SK-N-SH treated with all-trans-retinoic acid at 6 μM for 48 hours (cell line): ENCODE results near the gene PDGFB.

Experiments used
- ATAC-seq: fragments of 200-7000 bp; cut with Tn5 transposase; 3 replicates; pipeline ENCODE4 v1.9.1; 2020; ENCODE audit warnings: mild to moderate bottlenecking, moderate library complexity
- ARNTL ChIP-seq: fragments of 450-650 bp; formaldehyde crosslinking; IDR thresholded peaks from 2 replicates; pipeline ENCODE4 v1.5.0; 2020; ENCODE audit warnings: low read depth, mild to moderate bottlenecking, moderate library complexity, borderline replicate concordance
- CSDC2 ChIP-seq: fragments of 250-450 bp; sonication (Bioruptor Pico); IDR thresholded peaks from 2 replicates; pipeline ENCODE4 v1.5.0; 2020; ENCODE audit warnings: mild to moderate bottlenecking, moderate library complexity
- ESRRG ChIP-seq: fragments of 250-450 bp; sonication (Bioruptor Pico); IDR thresholded peaks from 2 replicates; pipeline ENCODE4 v1.6.1; 2021; ENCODE audit warnings: mild to moderate bottlenecking
- ISL1 ChIP-seq: fragments of 250-450 bp; sonication (Bioruptor Pico); IDR thresholded peaks from 2 replicates; pipeline ENCODE4 v2.1.2; 2022; ENCODE audit warnings: mild to moderate bottlenecking, moderate library complexity
- PPARA ChIP-seq: fragments of 250-450 bp; sonication (Bioruptor Pico); IDR thresholded peaks from 2 replicates; pipeline ENCODE4 v1.5.0; 2020; ENCODE audit warnings: mild to moderate bottlenecking, borderline replicate concordance
- TCF4 ChIP-seq: fragments of 250-450 bp; sonication (Bioruptor Pico); IDR thresholded peaks from 2 replicates; pipeline ENCODE4 v1.8.0; 2021; ENCODE audit warnings: mild to moderate bottlenecking, moderate library complexity, borderline replicate concordance
- ZFP3 ChIP-seq: fragments of 250-450 bp; sonication (Bioruptor Pico); IDR thresholded peaks from 2 replicates; pipeline ENCODE4 v1.5.0; 2020; ENCODE audit warnings: mild to moderate bottlenecking, moderate library complexity
- ZFP30 ChIP-seq: fragments of 450-650 bp; formaldehyde crosslinking; IDR thresholded peaks from 2 replicates; pipeline ENCODE4 v1.5.0; 2022; ENCODE audit warnings: mild to moderate bottlenecking, moderate library complexity
- ZNF565 ChIP-seq: fragments of 450-650 bp; formaldehyde crosslinking; conservative IDR thresholded peaks from 2 replicates; pipeline ENCODE4 v1.5.0; 2020; ENCODE audit warnings: low read depth, mild to moderate bottlenecking, moderate library complexity
- ZNF8 ChIP-seq: fragments of 450-650 bp; formaldehyde crosslinking; IDR thresholded peaks from 2 replicates; pipeline ENCODE4 v1.5.0; 2020; ENCODE audit warnings: mild to moderate bottlenecking, moderate library complexity
- TF ChIP-seq, protein P1 (sequence below): fragments of 250-450 bp; sonication (Bioruptor Pico); IDR thresholded peaks from 2 replicates; pipeline ENCODE4 v1.8.0; 2021; ENCODE audit warnings: low read depth, mild to moderate bottlenecking, moderate library complexity, borderline replicate concordance
- TF ChIP-seq, protein P2 (sequence below): fragments of 250-450 bp; sonication (Bioruptor Pico); IDR thresholded peaks from 2 replicates; pipeline ENCODE4 v1.8.0; 2020; ENCODE audit warnings: mild to moderate bottlenecking, moderate library complexity, borderline replicate concordance
- TF ChIP-seq, protein P3 (sequence below): fragments of 250-450 bp; sonication (Bioruptor Pico); IDR thresholded peaks from 2 replicates; pipeline ENCODE4 v1.5.1; 2020; ENCODE audit warnings: low read depth, mild to moderate bottlenecking, moderate library complexity
- TF ChIP-seq, protein P4 (sequence below): fragments of 250-450 bp; sonication (Bioruptor Pico); IDR thresholded peaks from 2 replicates; pipeline ENCODE4 v1.5.0; 2020; ENCODE audit warnings: mild to moderate bottlenecking, moderate library complexity

PDGFB gene

DNA sequence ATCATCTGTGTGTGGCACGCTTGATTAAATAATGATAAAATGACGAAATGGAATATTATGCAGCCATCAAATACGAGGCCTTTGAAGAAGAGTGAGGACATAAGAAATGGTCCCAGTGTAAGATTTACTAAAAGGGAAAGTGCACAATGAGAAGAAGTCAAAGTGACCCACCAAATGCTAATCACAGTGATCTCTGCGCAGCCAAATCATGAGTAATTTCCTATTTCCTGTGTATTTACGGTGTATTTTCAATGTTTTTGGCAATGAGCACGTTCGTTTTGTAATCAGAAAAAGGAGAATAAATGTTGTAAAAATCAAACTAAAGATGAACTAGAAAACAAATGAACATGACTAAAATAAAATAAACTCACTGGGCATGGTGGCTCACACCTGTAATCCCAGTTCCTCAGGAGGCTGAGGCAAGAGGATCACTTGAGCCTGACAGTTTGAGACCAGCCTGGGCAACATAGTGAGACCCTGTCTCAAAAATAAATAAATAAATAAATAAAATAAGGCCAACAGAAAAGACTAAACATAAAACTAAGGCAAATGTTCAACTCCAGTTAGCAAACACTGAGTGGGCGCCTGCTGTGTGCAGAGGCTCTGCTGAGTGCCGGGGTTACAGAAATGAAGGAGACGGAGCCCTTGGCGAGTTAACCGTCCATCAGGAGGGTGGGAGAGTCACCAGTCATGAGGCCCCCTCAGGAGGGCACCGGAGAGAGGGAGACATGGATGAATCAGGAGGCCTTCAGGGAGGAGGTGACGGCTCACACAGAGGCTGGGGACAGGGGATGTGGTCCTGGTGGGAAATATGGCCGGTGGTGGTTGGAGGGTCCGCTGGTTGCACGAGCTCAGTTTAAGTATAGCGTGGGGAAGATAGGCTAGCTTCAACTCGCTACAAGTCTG, 66.3 kb downstream of the PDGFB start:
- no peak for ATAC-seq

DNA sequence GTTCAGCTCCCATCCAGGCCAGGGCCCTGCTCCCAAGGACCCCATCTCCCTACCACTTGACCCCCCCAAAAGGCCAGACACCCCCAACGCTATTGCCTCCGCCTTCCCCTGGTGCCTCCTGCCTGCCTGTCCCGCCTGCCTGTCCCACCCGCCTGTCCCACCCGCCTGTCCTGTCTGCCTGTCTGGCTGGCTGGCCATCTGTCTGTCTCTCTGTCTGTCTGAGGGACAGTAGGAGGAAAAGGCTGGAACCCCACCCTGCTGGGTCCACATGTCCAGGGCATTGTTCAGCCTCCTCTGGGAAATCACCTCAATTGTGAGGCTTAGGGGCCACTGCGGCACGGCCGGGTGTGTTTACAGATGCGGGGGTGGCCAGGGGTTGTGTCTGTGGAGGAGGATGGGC, 67.0 kb downstream of the PDGFB start:
- ATAC-seq: no peak
- TF ChIP-seq ZFP3 (no peak), CSDC2 (CRISPR knock-in tag) (no peak), ISL1 (no peak), ZNF565 (CRISPR knock-in tag) (no peak), ESRRG (CRISPR knock-in tag) (no peak), ZFP30 (CRISPR knock-in tag) (no peak), ZNF8 (CRISPR knock-in tag) (no peak)
- TF ChIP-seq, protein P1, sequence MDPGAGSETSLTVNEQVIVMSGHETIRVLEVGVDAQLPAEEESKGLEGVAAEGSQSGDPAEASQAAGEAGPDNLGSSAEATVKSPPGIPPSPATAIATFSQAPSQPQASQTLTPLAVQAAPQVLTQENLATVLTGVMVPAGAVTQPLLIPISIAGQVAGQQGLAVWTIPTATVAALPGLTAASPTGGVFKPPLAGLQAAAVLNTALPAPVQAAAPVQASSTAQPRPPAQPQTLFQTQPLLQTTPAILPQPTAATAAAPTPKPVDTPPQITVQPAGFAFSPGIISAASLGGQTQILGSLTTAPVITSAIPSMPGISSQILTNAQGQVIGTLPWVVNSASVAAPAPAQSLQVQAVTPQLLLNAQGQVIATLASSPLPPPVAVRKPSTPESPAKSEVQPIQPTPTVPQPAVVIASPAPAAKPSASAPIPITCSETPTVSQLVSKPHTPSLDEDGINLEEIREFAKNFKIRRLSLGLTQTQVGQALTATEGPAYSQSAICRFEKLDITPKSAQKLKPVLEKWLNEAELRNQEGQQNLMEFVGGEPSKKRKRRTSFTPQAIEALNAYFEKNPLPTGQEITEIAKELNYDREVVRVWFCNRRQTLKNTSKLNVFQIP (CRISPR knock-in tag): no peak
- TF ChIP-seq, protein P2, sequence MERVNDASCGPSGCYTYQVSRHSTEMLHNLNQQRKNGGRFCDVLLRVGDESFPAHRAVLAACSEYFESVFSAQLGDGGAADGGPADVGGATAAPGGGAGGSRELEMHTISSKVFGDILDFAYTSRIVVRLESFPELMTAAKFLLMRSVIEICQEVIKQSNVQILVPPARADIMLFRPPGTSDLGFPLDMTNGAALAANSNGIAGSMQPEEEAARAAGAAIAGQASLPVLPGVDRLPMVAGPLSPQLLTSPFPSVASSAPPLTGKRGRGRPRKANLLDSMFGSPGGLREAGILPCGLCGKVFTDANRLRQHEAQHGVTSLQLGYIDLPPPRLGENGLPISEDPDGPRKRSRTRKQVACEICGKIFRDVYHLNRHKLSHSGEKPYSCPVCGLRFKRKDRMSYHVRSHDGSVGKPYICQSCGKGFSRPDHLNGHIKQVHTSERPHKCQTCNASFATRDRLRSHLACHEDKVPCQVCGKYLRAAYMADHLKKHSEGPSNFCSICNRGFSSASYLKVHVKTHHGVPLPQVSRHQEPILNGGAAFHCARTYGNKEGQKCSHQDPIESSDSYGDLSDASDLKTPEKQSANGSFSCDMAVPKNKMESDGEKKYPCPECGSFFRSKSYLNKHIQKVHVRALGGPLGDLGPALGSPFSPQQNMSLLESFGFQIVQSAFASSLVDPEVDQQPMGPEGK: no peak

More for the DNA sequence above, 66.3 kb downstream of the PDGFB start:
- TF ChIP-seq ZFP3: no peak
- TF ChIP-seq, protein P2: no peak
- no peak for TF ChIP-seq ZNF8 (CRISPR knock-in tag)
- TF ChIP-seq TCF4 (CRISPR knock-in tag): no peak
- TF ChIP-seq CSDC2 (CRISPR knock-in tag): no peak
- TF ChIP-seq ARNTL: no peak
- TF ChIP-seq, protein P3, sequence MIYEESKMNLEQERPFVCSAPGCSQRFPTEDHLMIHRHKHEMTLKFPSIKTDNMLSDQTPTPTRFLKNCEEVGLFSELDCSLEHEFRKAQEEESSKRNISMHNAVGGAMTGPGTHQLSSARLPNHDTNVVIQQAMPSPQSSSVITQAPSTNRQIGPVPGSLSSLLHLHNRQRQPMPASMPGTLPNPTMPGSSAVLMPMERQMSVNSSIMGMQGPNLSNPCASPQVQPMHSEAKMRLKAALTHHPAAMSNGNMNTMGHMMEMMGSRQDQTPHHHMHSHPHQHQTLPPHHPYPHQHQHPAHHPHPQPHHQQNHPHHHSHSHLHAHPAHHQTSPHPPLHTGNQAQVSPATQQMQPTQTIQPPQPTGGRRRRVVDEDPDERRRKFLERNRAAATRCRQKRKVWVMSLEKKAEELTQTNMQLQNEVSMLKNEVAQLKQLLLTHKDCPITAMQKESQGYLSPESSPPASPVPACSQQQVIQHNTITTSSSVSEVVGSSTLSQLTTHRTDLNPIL (CRISPR knock-in tag): no peak

DNA sequence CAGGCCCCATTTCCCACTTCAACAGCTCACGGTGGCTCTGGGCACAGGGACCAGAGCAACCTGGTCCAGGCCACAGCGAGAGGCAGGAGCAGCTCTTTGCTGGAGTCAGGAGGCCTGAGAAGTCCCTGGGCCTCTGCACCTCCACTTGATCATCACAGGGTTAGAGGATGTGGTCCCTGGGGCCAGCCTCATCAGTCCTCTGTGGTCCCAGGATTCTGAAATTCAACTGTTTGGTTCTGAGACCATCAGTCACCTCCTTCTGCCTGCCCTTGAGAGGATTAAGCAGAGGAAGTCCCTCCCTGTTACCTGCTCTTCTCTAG, 67.4 kb downstream of the PDGFB start:
- TF ChIP-seq ARNTL (no peak), ZFP30 (CRISPR knock-in tag) (no peak), ZFP3 (no peak), PPARA (CRISPR knock-in tag) (no peak), ESRRG (CRISPR knock-in tag) (no peak)
- TF ChIP-seq, protein P1 (CRISPR knock-in tag): no peak
- TF ChIP-seq, protein P4, sequence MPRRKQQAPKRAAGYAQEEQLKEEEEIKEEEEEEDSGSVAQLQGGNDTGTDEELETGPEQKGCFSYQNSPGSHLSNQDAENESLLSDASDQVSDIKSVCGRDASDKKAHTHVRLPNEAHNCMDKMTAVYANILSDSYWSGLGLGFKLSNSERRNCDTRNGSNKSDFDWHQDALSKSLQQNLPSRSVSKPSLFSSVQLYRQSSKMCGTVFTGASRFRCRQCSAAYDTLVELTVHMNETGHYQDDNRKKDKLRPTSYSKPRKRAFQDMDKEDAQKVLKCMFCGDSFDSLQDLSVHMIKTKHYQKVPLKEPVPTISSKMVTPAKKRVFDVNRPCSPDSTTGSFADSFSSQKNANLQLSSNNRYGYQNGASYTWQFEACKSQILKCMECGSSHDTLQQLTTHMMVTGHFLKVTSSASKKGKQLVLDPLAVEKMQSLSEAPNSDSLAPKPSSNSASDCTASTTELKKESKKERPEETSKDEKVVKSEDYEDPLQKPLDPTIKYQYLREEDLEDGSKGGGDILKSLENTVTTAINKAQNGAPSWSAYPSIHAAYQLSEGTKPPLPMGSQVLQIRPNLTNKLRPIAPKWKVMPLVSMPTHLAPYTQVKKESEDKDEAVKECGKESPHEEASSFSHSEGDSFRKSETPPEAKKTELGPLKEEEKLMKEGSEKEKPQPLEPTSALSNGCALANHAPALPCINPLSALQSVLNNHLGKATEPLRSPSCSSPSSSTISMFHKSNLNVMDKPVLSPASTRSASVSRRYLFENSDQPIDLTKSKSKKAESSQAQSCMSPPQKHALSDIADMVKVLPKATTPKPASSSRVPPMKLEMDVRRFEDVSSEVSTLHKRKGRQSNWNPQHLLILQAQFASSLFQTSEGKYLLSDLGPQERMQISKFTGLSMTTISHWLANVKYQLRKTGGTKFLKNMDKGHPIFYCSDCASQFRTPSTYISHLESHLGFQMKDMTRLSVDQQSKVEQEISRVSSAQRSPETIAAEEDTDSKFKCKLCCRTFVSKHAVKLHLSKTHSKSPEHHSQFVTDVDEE (CRISPR knock-in tag): no peak
- TF ChIP-seq, all 23 proteins: peak for 0
- no peak for ATAC-seq
